IPS-15b (cell line): ENCODE measurements around the gene ART1.

Experiments used
- H3K27me3 ChIP-seq: one replicate; pipeline ENCODE4 v1.6.1; 2013; ENCODE audit warnings: low read length; ENCODE audit not compliant: control insufficient read depth, insufficient read depth
- H3K36me3 ChIP-seq: one replicate; pipeline ENCODE4 v1.6.1; 2013; ENCODE audit warnings: low read length; ENCODE audit not compliant: control insufficient read depth, insufficient read depth
- H3K4me1 ChIP-seq: one replicate; pipeline ENCODE4 v1.6.1; 2013; ENCODE audit warnings: mild to moderate bottlenecking, low read length; ENCODE audit not compliant: control insufficient read depth, insufficient read depth
- H3K4me3 ChIP-seq: one replicate; pipeline ENCODE4 v1.5.1; 2013; ENCODE audit warnings: low read depth, low read length
- H3K9ac ChIP-seq: one replicate; pipeline ENCODE4 v1.6.1; 2013; ENCODE audit warnings: low read depth, mild to moderate bottlenecking, low read length
- H3K9me3 ChIP-seq: one replicate; pipeline ENCODE4 v1.6.1; 2013; ENCODE audit warnings: mild to moderate bottlenecking, low read length; ENCODE audit not compliant: control insufficient read depth, insufficient read depth

ART1 gene

DNA sequence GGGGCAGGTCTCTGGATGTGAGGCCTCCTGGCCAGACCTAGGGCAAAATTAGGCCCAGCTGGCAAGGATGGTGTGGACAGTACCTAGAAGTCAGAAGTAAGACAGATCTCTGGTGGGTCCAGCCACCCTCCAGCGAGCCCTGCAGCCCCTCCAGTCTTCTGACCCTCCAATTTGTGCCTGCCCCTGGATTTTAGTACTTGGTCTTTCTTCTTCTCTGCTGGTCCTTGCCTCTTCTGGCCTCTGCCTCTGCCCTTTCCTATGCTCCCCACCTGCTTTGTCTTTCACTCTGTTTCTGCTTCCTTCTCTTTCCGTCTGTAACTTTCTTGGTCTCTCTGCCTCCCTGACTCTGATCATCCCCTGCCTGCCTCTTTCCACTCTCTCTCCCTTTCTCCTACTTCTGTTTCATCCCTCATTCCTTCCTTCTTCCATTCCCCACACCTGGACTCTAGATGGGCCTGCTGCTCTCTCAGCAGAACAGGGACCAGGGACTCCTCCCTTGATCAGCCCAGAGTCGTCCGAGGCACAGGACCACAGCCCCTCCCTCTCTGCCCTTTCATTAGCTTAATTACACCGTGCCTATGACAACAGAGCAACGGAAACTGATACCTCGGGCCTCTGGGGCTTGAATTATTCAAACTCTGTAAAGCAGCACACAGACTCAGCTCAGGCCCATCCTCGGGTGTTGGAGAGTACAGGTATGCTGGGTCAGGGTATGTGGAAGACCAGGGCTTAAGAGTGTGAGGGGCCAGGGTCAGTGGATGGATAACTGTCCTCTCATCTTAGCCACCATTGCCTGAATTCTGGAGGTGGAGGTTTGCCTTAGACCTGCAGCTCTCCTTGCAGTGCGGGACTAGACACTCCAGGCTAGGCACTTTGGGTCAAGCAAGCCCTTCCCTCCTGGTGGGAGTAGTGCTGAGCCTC, 26.7 kb downstream of the ART1 start, which contains the start of gene CHRNA10:
Gene CHRNA10 (minus strand): TSS at position 51 of the 921 bp plus-strand sequence. CDS start 72 bp downstream, outside the sequence.
- no peaks in the 10 kb centered on the region for H3K9me3 ChIP-seq
- peaks cover 25% of the 10 kb centered on the region for H3K36me3 ChIP-seq
- H3K4me1 ChIP-seq: no peaks in the 10 kb centered on the region
- no peak within 1 kb of the TSS for H3K4me3 ChIP-seq
- no peak within 1 kb of the TSS for H3K9ac ChIP-seq
- H3K27me3 ChIP-seq: no peaks in the 10 kb centered on the region

DNA sequence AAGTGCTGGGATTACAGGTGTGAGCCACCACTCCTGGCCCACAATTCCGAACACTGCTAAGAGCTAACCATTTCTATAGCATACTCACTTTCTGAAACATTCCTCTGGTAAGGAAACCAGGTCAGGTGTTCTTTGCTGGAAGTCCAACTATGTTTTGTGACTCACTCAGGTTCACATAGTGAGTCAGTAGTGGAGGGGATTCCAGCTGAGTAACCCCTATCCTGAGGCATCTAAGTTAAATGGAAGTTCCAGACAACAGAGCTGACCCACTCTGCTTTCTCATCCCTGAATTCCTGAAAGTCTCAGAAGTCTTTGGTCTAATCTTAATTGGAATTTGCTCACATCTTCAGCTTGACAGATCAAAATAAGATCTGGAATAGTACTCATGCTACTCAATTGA, 29.3 kb downstream of the ART1 start:
- no peaks in the 10 kb centered on the region for H3K4me1 ChIP-seq
- H3K36me3 ChIP-seq: peaks cover 32% of the 10 kb centered on the region
- H3K4me3 ChIP-seq: no peak overlapping the region
- no peak overlapping the region for H3K9ac ChIP-seq
- no peaks in the 10 kb centered on the region for H3K27me3 ChIP-seq
- no peaks in the 10 kb centered on the region for H3K9me3 ChIP-seq

DNA sequence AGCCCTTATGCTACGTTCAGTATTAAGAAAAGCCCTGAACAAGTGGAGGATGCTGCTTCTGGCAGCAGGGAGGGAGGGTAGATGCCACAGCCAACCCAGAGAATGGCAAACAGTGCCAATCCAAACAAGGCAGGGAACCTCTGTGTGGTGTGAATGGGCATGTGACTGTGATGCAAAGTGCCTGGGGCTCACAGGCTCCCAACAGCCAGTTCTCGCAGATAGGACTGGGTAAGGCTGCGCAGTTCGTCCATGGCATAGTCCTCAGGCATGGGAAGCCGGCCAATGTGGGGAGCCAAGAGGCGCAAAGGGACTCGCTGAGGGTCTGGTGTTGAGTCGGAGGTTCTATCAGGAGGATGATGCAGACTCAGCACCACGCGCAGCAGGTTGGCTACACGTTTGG, 31.0 kb downstream of the ART1 start:
- H3K4me1 ChIP-seq: no peaks in the 10 kb centered on the region
- H3K36me3 ChIP-seq: peaks cover 44% of the 10 kb centered on the region
- H3K9me3 ChIP-seq: no peaks in the 10 kb centered on the region
- H3K27me3 ChIP-seq: no peaks in the 10 kb centered on the region
- no peak overlapping the region for H3K4me3 ChIP-seq
- no peak overlapping the region for H3K9ac ChIP-seq

DNA sequence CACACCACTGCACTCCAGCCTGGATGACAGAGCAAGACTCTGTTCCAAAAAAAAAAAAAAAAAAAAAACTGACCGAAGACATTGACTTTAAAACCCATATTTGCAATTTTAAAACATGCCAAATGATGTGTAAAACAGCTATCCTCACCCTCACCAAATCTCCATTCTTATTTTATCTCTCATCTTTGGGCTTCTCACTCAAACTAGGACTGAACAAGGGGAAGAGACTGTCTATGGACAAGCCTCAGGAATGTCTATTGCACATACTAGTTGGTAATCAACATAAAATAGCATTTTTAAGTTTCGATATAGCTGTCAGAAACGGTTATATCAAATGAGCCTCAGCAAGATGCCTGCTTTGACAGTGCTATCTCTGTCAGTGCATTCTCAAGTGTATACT, 34.1 kb downstream of the ART1 start:
- no peak overlapping the region for H3K4me3 ChIP-seq

DNA sequence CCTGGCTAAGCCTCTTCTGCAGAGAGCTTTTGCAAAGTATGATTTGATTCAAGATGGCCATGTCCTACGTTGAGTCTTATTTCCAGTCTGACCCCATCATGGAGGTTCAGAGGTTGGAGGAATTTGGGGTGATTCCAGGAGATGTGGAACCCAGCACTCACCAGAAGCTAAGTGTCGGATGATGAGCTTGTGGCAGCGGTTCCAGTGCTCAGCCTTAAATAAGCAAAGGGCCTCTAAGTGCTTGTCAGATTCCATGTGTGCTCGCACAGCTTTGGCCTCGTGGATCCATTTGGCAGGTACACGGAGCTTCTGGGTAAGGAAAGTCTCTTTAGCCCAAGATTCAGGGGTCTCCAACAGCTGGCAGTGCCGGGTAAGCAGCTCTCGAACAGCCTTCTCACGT, 38.1 kb downstream of the ART1 start:
- no peaks in the 10 kb centered on the region for H3K27me3 ChIP-seq
- no peak overlapping the region for H3K9ac ChIP-seq
- peaks cover 65% of the 10 kb centered on the region for H3K36me3 ChIP-seq
- no peaks in the 10 kb centered on the region for H3K9me3 ChIP-seq
- no peak overlapping the region for H3K4me3 ChIP-seq
- no peaks in the 10 kb centered on the region for H3K4me1 ChIP-seq

More for the DNA sequence above, 34.1 kb downstream of the ART1 start:
- Histone ChIP-seq H3K9ac (no peak overlapping the region), H3K36me3 (peaks cover 66% of the 10 kb centered on the region), H3K27me3 (no peaks in the 10 kb centered on the region), H3K4me1 (no peaks in the 10 kb centered on the region), H3K9me3 (no peaks in the 10 kb centered on the region)

DNA sequence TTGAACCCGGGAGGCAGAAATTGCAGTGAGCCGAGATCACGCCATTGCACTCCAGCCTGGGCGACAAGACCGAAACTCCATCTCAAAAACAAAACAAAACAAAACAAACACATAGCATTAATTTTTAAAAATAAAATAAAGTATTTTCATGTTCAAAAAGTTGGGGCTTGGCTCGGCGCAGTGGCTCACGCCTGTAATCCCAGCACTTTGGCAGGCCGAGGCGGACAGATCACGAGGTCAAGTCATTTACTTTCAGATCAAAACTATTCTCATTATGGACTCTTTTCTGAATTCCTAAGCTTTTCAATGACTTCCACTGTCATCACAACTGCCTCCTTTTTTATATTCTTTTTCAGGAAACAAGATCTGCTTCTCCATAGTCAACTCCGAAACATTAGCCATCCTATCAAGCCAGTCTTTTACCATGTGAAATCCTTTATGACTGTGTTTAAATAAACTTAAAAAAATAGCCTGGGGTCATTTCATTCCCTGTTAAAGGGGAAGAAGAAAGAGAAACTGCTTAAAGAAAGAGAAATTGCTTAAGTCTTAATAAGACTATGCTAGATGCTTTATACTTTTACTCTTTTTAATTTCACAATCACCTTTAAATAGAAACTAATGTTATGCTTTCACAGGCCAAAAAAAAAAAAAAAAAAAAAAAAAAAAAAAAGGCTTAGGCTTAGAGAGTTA, 39.3 kb downstream of the ART1 start:
- Histone ChIP-seq H3K36me3 (peaks cover 63% of the 10 kb centered on the region), H3K4me1 (no peaks in the 10 kb centered on the region), H3K9me3 (no peaks in the 10 kb centered on the region), H3K9ac (no peak overlapping the region), H3K4me3 (no peak overlapping the region), H3K27me3 (no peaks in the 10 kb centered on the region)

DNA sequence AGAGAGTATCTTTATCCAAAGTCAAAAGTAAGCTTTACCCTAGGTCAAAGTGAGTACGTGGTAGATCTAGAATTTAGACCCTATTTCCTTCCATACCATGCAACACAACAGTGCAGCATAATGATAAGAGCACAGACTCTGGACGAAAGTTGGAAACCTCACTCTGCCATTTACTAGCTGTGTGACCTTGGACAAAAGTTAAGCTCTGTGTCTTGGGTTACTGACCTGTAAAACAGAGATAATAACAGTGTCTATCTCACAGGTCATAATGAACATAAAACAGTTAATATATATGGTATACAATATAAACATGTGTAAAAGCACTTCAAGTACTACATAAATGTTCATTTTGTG, 39.9 kb downstream of the ART1 start:
- H3K4me1 ChIP-seq: no peaks in the 10 kb centered on the region
- no peak overlapping the region for H3K9ac ChIP-seq
- no peaks in the 10 kb centered on the region for H3K9me3 ChIP-seq
- H3K4me3 ChIP-seq: no peak overlapping the region
- H3K36me3 ChIP-seq: peaks cover 58% of the 10 kb centered on the region
- H3K27me3 ChIP-seq: no peaks in the 10 kb centered on the region

DNA sequence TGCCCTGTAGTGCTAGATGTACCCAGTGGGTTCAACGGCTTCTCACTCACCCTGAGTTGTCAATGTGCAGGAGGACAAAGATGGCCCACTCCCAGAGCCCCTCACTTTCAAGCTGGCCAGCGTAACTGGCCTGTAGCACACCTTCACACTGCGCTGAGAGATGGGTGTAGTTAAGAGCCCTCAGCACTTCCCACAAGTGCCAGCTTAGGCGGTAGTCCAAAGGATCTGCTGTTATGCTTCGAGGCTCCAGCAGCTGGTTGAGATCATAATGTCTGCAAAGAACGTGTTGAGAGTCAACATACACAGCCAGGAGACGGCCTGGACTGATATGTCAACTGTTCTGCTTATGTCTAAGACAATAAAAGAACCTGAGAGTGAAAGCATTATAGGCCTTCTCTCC, 41.0 kb downstream of the ART1 start:
- Histone ChIP-seq H3K36me3 (peaks cover 49% of the 10 kb centered on the region), H3K9ac (no peak overlapping the region), H3K27me3 (no peaks in the 10 kb centered on the region), H3K4me3 (no peak overlapping the region), H3K9me3 (no peaks in the 10 kb centered on the region), H3K4me1 (no peaks in the 10 kb centered on the region)

DNA sequence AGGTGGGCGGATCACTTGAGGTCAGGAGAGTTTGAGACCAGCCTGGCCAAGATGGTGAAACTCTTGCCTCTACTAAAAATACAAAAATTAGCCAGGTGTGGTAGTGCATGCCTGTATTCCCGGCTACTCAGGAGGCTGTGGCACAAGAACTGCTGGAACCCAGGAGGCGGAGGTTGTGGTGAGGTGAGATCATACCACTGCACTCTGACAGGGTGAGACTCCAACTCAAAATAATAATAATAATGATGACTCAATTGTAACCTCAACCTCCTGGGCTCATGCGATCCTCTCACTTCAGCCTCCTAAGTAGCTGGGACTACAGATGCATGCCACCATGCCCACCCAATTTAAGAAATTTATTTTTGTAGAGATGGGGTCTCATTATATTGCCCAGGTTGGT, 41.8 kb downstream of the ART1 start:
- H3K4me1 ChIP-seq: no peaks in the 10 kb centered on the region
- H3K9ac ChIP-seq: no peak overlapping the region
- peaks cover 46% of the 10 kb centered on the region for H3K36me3 ChIP-seq
- no peak overlapping the region for H3K4me3 ChIP-seq
- H3K9me3 ChIP-seq: no peaks in the 10 kb centered on the region
- no peaks in the 10 kb centered on the region for H3K27me3 ChIP-seq

DNA sequence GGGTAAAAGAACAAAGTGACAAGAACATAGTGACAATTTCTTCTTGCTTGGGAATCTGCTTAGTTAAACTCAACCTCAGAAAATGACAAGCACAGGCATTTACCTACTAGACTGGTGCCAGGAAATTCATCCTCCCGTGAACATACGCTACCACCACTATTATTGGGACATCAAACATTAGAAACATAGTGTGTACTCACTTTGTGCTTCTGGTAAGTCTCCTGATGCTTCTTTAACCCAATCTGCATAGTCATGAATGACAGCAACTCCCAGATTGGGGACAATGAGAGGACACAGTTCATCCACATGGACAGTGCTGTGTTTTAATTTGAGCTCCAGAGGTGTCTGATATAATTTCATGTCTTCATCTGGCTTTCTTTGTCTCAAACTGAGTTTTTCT, 55.5 kb downstream of the ART1 start:
- Histone ChIP-seq H3K9ac (no peak overlapping the region), H3K36me3 (peaks cover 59% of the 10 kb centered on the region), H3K27me3 (no peaks in the 10 kb centered on the region)

DNA sequence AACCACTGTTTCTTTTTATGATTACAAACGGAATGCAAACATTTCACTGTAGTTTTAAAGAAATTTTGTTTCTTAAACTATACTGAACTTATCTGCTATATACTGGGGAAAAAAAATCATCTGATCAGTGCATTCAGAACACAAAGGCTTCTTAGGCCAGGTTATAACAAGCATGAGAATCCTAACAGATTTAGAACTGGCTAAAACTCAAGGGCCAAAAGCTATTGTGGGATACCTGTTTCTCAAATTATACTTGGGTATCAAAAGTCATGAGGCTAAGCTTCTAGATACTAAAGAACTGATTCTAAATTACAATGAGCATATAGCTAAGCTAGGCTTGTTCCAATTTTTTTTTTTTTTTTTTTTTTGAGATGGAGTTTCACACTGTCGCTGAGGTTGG, 56.0 kb downstream of the ART1 start:
- Histone ChIP-seq H3K9me3 (no peaks in the 10 kb centered on the region), H3K9ac (no peak overlapping the region), H3K4me3 (no peak overlapping the region), H3K27me3 (no peaks in the 10 kb centered on the region), H3K36me3 (peaks cover 60% of the 10 kb centered on the region), H3K4me1 (no peaks in the 10 kb centered on the region)

More for the DNA sequence above, 55.5 kb downstream of the ART1 start:
- no peaks in the 10 kb centered on the region for H3K4me1 ChIP-seq
- H3K9me3 ChIP-seq: no peaks in the 10 kb centered on the region
- H3K4me3 ChIP-seq: no peak overlapping the region

DNA sequence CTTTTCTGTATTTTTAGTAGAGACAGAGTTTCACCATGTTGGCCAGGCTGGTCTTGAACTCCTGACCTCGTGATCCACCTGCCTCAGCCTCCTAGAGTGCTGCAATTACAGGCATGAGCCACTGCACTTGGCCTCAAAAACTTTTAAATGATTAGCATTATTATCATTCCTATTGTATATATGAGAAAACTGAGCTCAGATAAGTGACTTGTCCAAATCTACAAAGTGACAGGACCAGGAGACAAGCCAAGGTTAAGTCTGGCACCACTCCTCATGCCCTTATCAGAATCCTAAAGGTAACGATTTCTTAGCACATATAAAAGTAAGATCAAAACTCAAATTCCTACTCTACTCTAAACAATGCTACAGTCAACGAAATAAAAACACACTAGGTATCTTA, 58.5 kb downstream of the ART1 start:
- H3K36me3 ChIP-seq: peaks cover 52% of the 10 kb centered on the region
- no peaks in the 10 kb centered on the region for H3K4me1 ChIP-seq
- H3K4me3 ChIP-seq: no peak overlapping the region
- H3K9ac ChIP-seq: no peak overlapping the region
- H3K9me3 ChIP-seq: no peaks in the 10 kb centered on the region
- no peaks in the 10 kb centered on the region for H3K27me3 ChIP-seq
